Ureter (tissue), 1 donor: Measurements from ENCODE around the gene ISCA2. TPM values are rescaled to one million over a fixed set of nuclear protein-coding genes. Genes with fewer than 3 reads are reported as not detected.

Source experiments
- DNase-seq: peaks from one replicate; pipeline ENCODE4 v3.0.0-alpha.2; 2020; ENCODE audit warnings: low spot score
- total RNA-seq: library from RNA; stranded (reverse); gene quantifications from one replicate; pipeline ENCODE4 v1.2.4, GENCODE V29; 2023
- donor health status: DM: yes; HTN: yes; CAD: no.

Gene ISCA2
- total RNA-seq, 1 donor from 2014 or later, result 25.6 TPM

GRCh38 chr14:74482571-74482970 is 11.0 kb upstream of the ISCA2 start:
- DNase-seq, result no peak

GRCh38 chr14:74483321-74483720 is 10.2 kb upstream of the ISCA2 start:
- no peak for DNase-seq

GRCh38 chr14:74486164-74486563 is 7.4 kb upstream of the ISCA2 start:
- DNase-seq, result no peak

- DNase-seq, result no peak
Measured at GRCh38 chr14:74488786-74489397, 4.7 kb upstream of the ISCA2 start.

- DNase-seq, result no peak
Measured at GRCh38 chr14:74490486-74490885, 3.1 kb upstream of the ISCA2 start.

GRCh38 chr14:74491956-74492775 is 1.4 kb upstream of the ISCA2 start:
- no peak for DNase-seq

- DNase-seq, result no peak
Measured at GRCh38 chr14:74492776-74493342, 706 bp upstream of the ISCA2 start, which contains the start of gene NPC2. NPC2 (minus strand) TSS chr14:74493305; CDS start chr14:74493274, 31 bp downstream.

- no peak for DNase-seq
Measured at GRCh38 chr14:74495356-74495755, 1.8 kb downstream of the ISCA2 start.

- DNase-seq, result no peak
Measured at GRCh38 chr14:74500417-74501134, 7.0 kb downstream of the ISCA2 start.

GRCh38 chr14:74501135-74501614 is 7.6 kb downstream of the ISCA2 start:
- DNase-seq, result peak; percentile 68

- DNase-seq, result no peak
Measured at GRCh38 chr14:74501691-74502090, 8.1 kb downstream of the ISCA2 start.

GRCh38 chr14:74502236-74503019 is 8.9 kb downstream of the ISCA2 start:
- peak; percentile 39 for DNase-seq

- peak; percentile 43 for DNase-seq
Measured at GRCh38 chr14:74503291-74503937, 9.8 kb downstream of the ISCA2 start.

GRCh38 chr14:74503938-74504335 is 10.4 kb downstream of the ISCA2 start:
- no peak for DNase-seq

GRCh38 chr14:74504412-74504811 is 10.8 kb downstream of the ISCA2 start:
- no peak for DNase-seq

GRCh38 chr14:74504874-74505720 is 11.5 kb downstream of the ISCA2 start:
- no peak for DNase-seq

GRCh38 chr14:74505831-74506230 is 12.3 kb downstream of the ISCA2 start:
- DNase-seq, result peak; percentile 39

GRCh38 chr14:74506411-74506851 is 12.9 kb downstream of the ISCA2 start:
- no peak for DNase-seq

GRCh38 chr14:74507085-74507484 is 13.5 kb downstream of the ISCA2 start:
- peak; percentile 37 for DNase-seq

GRCh38 chr14:74507840-74508239 is 14.3 kb downstream of the ISCA2 start:
- no peak for DNase-seq
